Keratinocyte (primary cell): ENCODE results near the gene FBXO9.

ENCODE experiments used
- EZH2 ChIP-seq: IDR thresholded peaks from one replicate; pipeline ENCODE4 v1.6.1; 2012; ENCODE audit warnings: inconsistent platforms, mild to moderate bottlenecking, low read length, moderate library complexity
- TF ChIP-seq, protein P1 (sequence below), 3 experiments: IDR thresholded peaks in 1 of 3; conservative IDR thresholded peaks in 1 of 3; optimal IDR thresholded peaks in 1 of 3; 2 replicates in 2 of 3; 3 replicates in 1 of 3; pipeline versions ENCODE3 to v1.5.1; 2011; ENCODE audit warnings: low read length in 3 of 3, mild to moderate bottlenecking in 3 of 3, moderate library complexity in 2 of 3, control low read depth in 1 of 3, inconsistent platforms in 1 of 3; ENCODE audit not compliant: insufficient read depth in 2 of 3; ENCODE audit errors: extremely low read depth in 1 of 3

DNA sequence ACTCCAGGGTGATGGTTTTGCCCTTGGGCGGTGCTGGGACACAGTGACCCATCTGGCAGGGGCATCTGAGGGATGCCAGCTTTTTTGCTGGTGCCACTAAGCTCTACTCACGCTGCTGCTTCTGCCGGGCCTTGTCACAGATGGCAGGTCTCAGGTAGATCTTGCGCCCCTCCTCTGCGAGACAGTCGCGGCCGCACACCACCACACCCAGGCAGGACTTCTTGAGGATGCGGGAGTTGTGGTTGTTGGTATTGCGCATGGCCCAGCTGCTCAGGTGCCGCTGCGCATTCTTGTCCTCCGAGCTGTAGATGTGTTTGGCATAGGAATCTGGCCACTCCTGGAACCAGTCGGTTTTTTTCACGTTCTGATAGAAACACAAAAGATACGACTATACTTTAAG is 68.8 kb downstream of the FBXO9 start:
- TF ChIP-seq, protein P1, sequence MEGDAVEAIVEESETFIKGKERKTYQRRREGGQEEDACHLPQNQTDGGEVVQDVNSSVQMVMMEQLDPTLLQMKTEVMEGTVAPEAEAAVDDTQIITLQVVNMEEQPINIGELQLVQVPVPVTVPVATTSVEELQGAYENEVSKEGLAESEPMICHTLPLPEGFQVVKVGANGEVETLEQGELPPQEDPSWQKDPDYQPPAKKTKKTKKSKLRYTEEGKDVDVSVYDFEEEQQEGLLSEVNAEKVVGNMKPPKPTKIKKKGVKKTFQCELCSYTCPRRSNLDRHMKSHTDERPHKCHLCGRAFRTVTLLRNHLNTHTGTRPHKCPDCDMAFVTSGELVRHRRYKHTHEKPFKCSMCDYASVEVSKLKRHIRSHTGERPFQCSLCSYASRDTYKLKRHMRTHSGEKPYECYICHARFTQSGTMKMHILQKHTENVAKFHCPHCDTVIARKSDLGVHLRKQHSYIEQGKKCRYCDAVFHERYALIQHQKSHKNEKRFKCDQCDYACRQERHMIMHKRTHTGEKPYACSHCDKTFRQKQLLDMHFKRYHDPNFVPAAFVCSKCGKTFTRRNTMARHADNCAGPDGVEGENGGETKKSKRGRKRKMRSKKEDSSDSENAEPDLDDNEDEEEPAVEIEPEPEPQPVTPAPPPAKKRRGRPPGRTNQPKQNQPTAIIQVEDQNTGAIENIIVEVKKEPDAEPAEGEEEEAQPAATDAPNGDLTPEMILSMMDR (optimal IDR thresholded peaks at IDR 0.05 in 1 of 3, IDR thresholded peaks at IDR 0.05 in 1 of 3, conservative IDR thresholded peaks at IDR 0.05 in 1 of 3; ENCODE audit: extremely low read depth in 1 of 3, insufficient read depth in 2 of 3, low read length in 3 of 3): no peak
- TF ChIP-seq EZH2: no peak
